ENCODE measurements around the gene RHOBTB3. TPM values are rescaled to one million over a fixed set of nuclear protein-coding genes. Genes with fewer than 3 reads are reported as not detected.

Gene RHOBTB3
- total RNA-seq, 1 donor from 2014 or later: 55.9 TPM

DNA sequence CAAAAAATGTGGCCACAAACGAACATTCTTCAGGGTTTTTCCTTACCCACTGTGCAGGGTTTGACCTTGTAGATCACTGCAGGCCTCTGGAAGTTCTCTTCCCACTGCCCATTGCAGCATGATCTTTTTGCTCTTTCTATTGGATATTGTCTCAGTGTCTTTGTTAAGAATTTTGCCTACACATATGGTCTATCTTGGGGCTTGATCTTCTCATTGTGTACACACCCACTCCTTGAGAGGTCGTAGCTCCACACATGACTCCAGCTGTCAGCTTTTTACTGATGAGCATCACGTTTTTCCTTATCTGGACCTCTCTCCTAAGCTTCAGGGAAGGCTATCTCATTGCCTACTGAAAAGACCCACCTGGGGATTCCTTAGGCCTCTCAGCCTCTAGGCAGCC, 94.4 kb downstream of the RHOBTB3 start:
- Mint-ChIP-seq H3K36me3 (ENCODE audit: insufficient read depth) (no peaks in the 10 kb centered on the region), H3K9me3 (ENCODE audit: low read depth) (no peaks in the 10 kb centered on the region), H3K27me3 (peaks cover 8% of the 10 kb centered on the region), H3K27ac (no peak overlapping the region), H3K4me3 (ENCODE audit: low read depth) (no peak overlapping the region), H3K4me1 (ENCODE audit: low read depth) (peaks cover 30% of the 10 kb centered on the region)
- no peak for DNase-seq (ENCODE audit: low spot score, unreplicated experiment)
- TF ChIP-seq, protein P1, sequence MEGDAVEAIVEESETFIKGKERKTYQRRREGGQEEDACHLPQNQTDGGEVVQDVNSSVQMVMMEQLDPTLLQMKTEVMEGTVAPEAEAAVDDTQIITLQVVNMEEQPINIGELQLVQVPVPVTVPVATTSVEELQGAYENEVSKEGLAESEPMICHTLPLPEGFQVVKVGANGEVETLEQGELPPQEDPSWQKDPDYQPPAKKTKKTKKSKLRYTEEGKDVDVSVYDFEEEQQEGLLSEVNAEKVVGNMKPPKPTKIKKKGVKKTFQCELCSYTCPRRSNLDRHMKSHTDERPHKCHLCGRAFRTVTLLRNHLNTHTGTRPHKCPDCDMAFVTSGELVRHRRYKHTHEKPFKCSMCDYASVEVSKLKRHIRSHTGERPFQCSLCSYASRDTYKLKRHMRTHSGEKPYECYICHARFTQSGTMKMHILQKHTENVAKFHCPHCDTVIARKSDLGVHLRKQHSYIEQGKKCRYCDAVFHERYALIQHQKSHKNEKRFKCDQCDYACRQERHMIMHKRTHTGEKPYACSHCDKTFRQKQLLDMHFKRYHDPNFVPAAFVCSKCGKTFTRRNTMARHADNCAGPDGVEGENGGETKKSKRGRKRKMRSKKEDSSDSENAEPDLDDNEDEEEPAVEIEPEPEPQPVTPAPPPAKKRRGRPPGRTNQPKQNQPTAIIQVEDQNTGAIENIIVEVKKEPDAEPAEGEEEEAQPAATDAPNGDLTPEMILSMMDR (IDR thresholded peaks at IDR 0.05; ENCODE audit: unreplicated experiment): no peak

DNA sequence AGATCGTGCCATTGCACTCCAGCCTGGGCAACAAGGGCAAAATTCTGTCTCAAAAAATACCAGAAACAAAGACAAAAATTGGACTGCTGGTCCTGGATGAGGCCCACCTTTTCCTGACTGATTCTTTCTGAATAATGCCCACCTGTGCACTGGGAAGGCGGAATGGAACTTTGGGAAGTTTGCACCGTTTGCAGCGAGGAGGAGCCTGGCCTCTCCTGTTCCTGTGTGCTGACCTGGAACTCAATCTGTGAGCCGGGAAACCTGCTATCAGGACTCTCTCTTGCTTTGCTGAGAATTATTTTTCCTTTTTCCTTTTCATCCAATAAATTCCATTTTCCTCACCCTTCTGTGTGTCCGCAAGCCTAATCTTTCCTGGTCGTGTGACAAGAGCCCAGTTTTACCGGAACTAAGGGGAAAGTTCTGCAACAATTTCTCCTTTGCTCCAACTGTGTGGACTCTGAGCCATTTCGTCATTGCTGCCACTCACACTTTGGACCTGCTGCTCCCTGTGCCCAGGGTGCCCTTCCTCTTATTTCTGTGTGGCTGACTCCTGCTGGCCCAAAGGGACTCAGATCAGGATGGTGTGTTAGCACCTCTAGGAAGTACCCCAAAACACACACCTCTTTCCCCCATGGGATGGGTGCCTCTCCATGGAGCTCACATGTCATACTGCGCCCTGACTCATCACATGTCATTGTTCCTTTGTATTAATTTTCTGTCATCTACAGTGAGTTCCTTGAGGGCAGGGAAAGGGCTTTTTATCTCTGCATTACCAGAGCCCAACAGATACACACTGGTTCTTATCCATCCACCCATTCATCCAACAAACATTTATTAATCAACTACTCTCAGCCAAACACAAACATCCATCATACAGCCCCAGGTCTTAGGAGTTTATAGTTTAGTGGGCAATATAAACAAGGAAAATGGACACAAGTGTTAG, 96.1 kb downstream of the RHOBTB3 start:
- Mint-ChIP-seq H3K4me3 (ENCODE audit: low read depth) (no peak overlapping the region), H3K4me1 (ENCODE audit: low read depth) (peaks cover 19% of the 10 kb centered on the region), H3K27me3 (peaks cover 8% of the 10 kb centered on the region), H3K27ac (no peak overlapping the region), H3K36me3 (ENCODE audit: insufficient read depth) (no peaks in the 10 kb centered on the region), H3K9me3 (ENCODE audit: low read depth) (no peaks in the 10 kb centered on the region)
- TF ChIP-seq, protein P1 (IDR thresholded peaks at IDR 0.05; ENCODE audit: unreplicated experiment): no peak
- no peak for DNase-seq (ENCODE audit: low spot score, unreplicated experiment)

DNA sequence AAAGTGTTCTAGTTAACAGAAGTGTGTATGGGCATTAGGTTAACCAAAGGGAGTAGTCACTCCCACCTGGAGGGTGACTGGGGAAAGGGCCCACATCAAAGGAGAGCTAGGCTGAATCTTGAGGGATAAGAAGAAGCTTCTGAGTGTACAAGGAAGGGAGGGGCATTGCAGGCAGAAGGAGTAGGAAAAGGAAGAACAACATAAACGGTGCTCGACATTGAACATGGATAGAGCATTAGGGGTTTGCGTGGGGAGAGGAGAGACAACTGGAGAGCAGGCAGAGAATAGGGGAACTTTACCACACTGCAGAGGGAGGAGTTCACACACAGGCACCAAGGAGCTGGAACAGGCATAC, 96.7 kb downstream of the RHOBTB3 start:
- TF ChIP-seq, protein P1 (IDR thresholded peaks at IDR 0.05; ENCODE audit: unreplicated experiment): no peak
- H3K36me3 Mint-ChIP-seq (ENCODE audit: insufficient read depth): no peaks in the 10 kb centered on the region
- H3K27me3 Mint-ChIP-seq: peaks cover 8% of the 10 kb centered on the region
- DNase-seq (ENCODE audit: low spot score, unreplicated experiment): no peak
- no peak overlapping the region for H3K27ac Mint-ChIP-seq
- H3K4me1 Mint-ChIP-seq (ENCODE audit: low read depth): peaks cover 16% of the 10 kb centered on the region
- H3K4me3 Mint-ChIP-seq (ENCODE audit: low read depth): no peak overlapping the region
- no peaks in the 10 kb centered on the region for H3K9me3 Mint-ChIP-seq (ENCODE audit: low read depth)

DNA sequence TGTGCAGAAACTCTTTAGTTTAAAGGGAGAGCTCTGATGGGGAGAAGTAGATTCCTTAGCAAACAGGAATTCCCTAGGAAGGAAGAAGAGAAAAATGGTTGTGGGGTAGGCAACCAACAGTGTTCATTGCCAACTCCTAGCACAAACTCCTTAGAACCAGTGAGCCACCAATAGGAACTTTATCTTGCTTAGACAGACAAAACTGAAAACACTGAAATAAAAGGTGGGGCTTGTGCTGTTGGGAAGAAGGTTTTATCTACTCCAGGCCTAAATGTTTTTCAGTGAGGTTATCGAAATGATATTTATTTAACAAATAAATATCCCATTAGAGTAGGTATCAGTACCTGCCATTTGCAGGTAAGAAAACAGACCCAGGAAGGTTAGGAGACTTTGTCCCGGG, 99.1 kb downstream of the RHOBTB3 start:
- Mint-ChIP-seq H3K9me3 (ENCODE audit: low read depth) (no peaks in the 10 kb centered on the region), H3K4me1 (ENCODE audit: low read depth) (peaks cover 10% of the 10 kb centered on the region), H3K4me3 (ENCODE audit: low read depth) (no peak overlapping the region), H3K36me3 (ENCODE audit: insufficient read depth) (no peaks in the 10 kb centered on the region), H3K27me3 (peaks cover 8% of the 10 kb centered on the region), H3K27ac (no peak overlapping the region)
- DNase-seq (ENCODE audit: low spot score, unreplicated experiment): no peak
- TF ChIP-seq, protein P1 (IDR thresholded peaks at IDR 0.05; ENCODE audit: unreplicated experiment): no peak

DNA sequence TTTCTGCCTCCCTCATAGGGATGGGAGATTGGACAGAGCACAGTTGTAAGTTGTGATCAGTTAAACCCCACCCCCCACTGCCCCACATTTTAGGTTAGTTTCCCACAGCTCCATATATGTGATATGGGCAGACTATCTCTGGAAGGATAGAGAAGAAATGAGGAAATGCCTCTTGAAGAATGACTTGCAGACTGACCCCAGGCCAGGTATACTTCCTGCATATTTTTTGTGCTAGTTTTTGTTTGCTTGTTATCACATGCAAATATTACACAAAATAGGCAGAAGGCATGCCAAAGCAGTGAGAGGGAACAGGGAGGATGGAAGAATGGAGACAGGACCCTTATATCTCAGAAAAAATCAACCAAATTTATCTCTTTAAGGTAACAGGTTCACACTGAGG, 101.5 kb downstream of the RHOBTB3 start:
- H3K9me3 Mint-ChIP-seq (ENCODE audit: low read depth): no peaks in the 10 kb centered on the region
- no peak overlapping the region for H3K27ac Mint-ChIP-seq
- no peaks in the 10 kb centered on the region for H3K36me3 Mint-ChIP-seq (ENCODE audit: insufficient read depth)
- TF ChIP-seq, protein P1 (IDR thresholded peaks at IDR 0.05; ENCODE audit: unreplicated experiment): no peak
- no peak overlapping the region for H3K4me3 Mint-ChIP-seq (ENCODE audit: low read depth)
- no peak for DNase-seq (ENCODE audit: low spot score, unreplicated experiment)
- peaks cover 3% of the 10 kb centered on the region for H3K27me3 Mint-ChIP-seq
- peaks cover 4% of the 10 kb centered on the region for H3K4me1 Mint-ChIP-seq (ENCODE audit: low read depth)
